Measurements from ENCODE around the gene KLHL8.

The KLHL8 gene

GRCh38 chr4:87241336-87241735 lies 20.9 kb upstream of the KLHL8 start:
- no peak for ATAC-seq
- TF ChIP-seq ZFP3 (CRISPR knock-in tag; IDR thresholded peaks at IDR 0.05) (no peak), TSHZ2 (CRISPR knock-in tag; IDR thresholded peaks at IDR 0.05) (no peak), GLIS3 (CRISPR knock-in tag; IDR thresholded peaks at IDR 0.05) (no peak), ZNF8 (CRISPR knock-in tag; IDR thresholded peaks at IDR 0.05) (no peak), OSR1 (CRISPR knock-in tag; IDR thresholded peaks at IDR 0.05) (no peak), POU6F1 (CRISPR knock-in tag; IDR thresholded peaks at IDR 0.05; ENCODE audit: borderline replicate concordance, low read depth) (no peak), RARB (CRISPR knock-in tag; IDR thresholded peaks at IDR 0.05) (no peak), ZFP30 (CRISPR knock-in tag; IDR thresholded peaks at IDR 0.05) (no peak), ZNF565 (CRISPR knock-in tag; conservative IDR thresholded peaks at IDR 0.05; ENCODE audit: low read depth) (no peak), CSDC2 (CRISPR knock-in tag; IDR thresholded peaks at IDR 0.05) (no peak), PPARA (CRISPR knock-in tag; IDR thresholded peaks at IDR 0.05; ENCODE audit: borderline replicate concordance) (no peak), ISL1 (CRISPR knock-in tag; IDR thresholded peaks at IDR 0.05) (no peak), PATZ1 (CRISPR knock-in tag; IDR thresholded peaks at IDR 0.05; ENCODE audit: borderline replicate concordance) (no peak), CSRNP3 (CRISPR knock-in tag; IDR thresholded peaks at IDR 0.05) (no peak), TCF4 (CRISPR knock-in tag; IDR thresholded peaks at IDR 0.05; ENCODE audit: borderline replicate concordance) (no peak), CREB5 (CRISPR knock-in tag; IDR thresholded peaks at IDR 0.05; ENCODE audit: low read depth) (no peak), SNAI2 (CRISPR knock-in tag; IDR thresholded peaks at IDR 0.05) (no peak)

- ATAC-seq = no peak
- no peak for TF ChIP-seq RARB (CRISPR knock-in tag; IDR thresholded peaks at IDR 0.05)
- no peak for TF ChIP-seq TCF4 (CRISPR knock-in tag; IDR thresholded peaks at IDR 0.05; ENCODE audit: borderline replicate concordance)
- no peak for TF ChIP-seq PPARA (CRISPR knock-in tag; IDR thresholded peaks at IDR 0.05; ENCODE audit: borderline replicate concordance)
- TF ChIP-seq PATZ1 (CRISPR knock-in tag; IDR thresholded peaks at IDR 0.05; ENCODE audit: borderline replicate concordance) = no peak
- TF ChIP-seq ZNF70 (CRISPR knock-in tag; IDR thresholded peaks at IDR 0.05) = no peak
These were observed 19.9 kb upstream of the KLHL8 start for GRCh38 chr4:87240341-87240740.

GRCh38 chr4:87239821-87240220 lies 19.4 kb upstream of the KLHL8 start:
- no peak for TF ChIP-seq OSR1 (CRISPR knock-in tag; IDR thresholded peaks at IDR 0.05)
- ATAC-seq = no peak
